Lung (tissue), 12 donors: ENCODE results near the gene TMEM30A. TPM values are rescaled to one million over a fixed set of nuclear protein-coding genes. Genes with fewer than 3 reads are reported as not detected.

Source experiments
- ATAC-seq: fragments of 200-7000 bp; cut with Tn5 transposase; one replicate; pipeline ENCODE4 v1.9.1; 2020; ENCODE audit warnings: moderate number of reproducible peaks; ENCODE audit not compliant: insufficient read depth, low FRiP score
- DNase-seq, 3 donors: peaks; one replicate each; pipeline ENCODE4 v3.0.0-alpha.2; 2013 to 2017
- H3K27ac ChIP-seq, 2 donors: one replicate each; pipeline ENCODE4 v1.5.1; 2013; ENCODE audit warnings: mild to moderate bottlenecking in 2 of 2, moderate library complexity in 2 of 2, control low read depth in 1 of 2, inconsistent platforms in 1 of 2, low read depth in 1 of 2, low read length in 1 of 2
- H3K27me3 ChIP-seq, 3 donors: one replicate each; pipeline ENCODE4 v1.5.1; 2013; ENCODE audit warnings: low read length in 2 of 3; ENCODE audit not compliant: control insufficient read depth in 3 of 3, insufficient read depth in 3 of 3
- H3K36me3 ChIP-seq, 4 donors: one replicate each; pipeline ENCODE4 v1.5.1; 2013; ENCODE audit warnings: low read length in 4 of 4, mild to moderate bottlenecking in 1 of 4, moderate library complexity in 1 of 4; ENCODE audit not compliant: control insufficient read depth in 4 of 4, insufficient read depth in 4 of 4
- H3K4me1 ChIP-seq, 5 donors: one replicate each; pipeline ENCODE4 v1.5.1; 2013; ENCODE audit warnings: low read length in 5 of 5, mild to moderate bottlenecking in 2 of 5, moderate library complexity in 1 of 5; ENCODE audit not compliant: control insufficient read depth in 5 of 5, insufficient read depth in 5 of 5
- H3K4me3 ChIP-seq: one replicate; pipeline ENCODE4 v1.5.1; 2013; ENCODE audit warnings: mild to moderate bottlenecking, control low read depth, moderate library complexity
- H3K9ac ChIP-seq, 2 donors: one replicate each; pipeline ENCODE4 v1.5.1; 2013; ENCODE audit warnings: low read length in 2 of 2, control low read depth in 1 of 2; ENCODE audit not compliant: insufficient read depth in 1 of 2
- H3K9me3 ChIP-seq, 4 donors: one replicate each; pipeline ENCODE4 v1.5.1; 2013; ENCODE audit warnings: low read length in 3 of 4, mild to moderate bottlenecking in 1 of 4, moderate library complexity in 1 of 4; ENCODE audit not compliant: control insufficient read depth in 4 of 4, insufficient read depth in 3 of 4
- WGBS, 2 donors: extraction: QIAGEN DNeasy Blood & Tissue Kit; methylation state at CpG; one replicate each; pipeline ENCODE4 v1.1.7; 2013; 5-methylcytosine and 5-hydroxymethylcytosine counted together
- polyA plus RNA-seq, 2 donors: library from polyadenylated mRNA; stranded (reverse); fragments of 200-250 nt; gene quantifications; one replicate each; pipeline ENCODE4 v1.2.1, GENCODE V29; 2013
- total RNA-seq, 2 donors: library from RNA; depleted of rRNA in 1 of 2; stranded (reverse); fragments of >200 nt in 1 of 2; gene quantifications; one replicate each; pipeline ENCODE4 v1.2.1, GENCODE V29; 2014 to 2021
- TF ChIP-seq, protein P1 (sequence below): IDR thresholded peaks from 2 replicates; pipeline ENCODE4 v1.5.1; 2012; ENCODE audit warnings: mild to moderate bottlenecking; ENCODE audit errors: control extremely low read depth, extremely low read depth
- donor health status: control.
- donor health status: control.
- donor health status: Bipolar disorder and iron deficiency.
- donor health status: healthy.
- donor health status: DM: yes; HTN: yes; CAD: no.

TMEM30A gene
- total and polyA plus RNA-seq, 4 donors, result 46.4 to 164 (median 99.4) TPM

DNA sequence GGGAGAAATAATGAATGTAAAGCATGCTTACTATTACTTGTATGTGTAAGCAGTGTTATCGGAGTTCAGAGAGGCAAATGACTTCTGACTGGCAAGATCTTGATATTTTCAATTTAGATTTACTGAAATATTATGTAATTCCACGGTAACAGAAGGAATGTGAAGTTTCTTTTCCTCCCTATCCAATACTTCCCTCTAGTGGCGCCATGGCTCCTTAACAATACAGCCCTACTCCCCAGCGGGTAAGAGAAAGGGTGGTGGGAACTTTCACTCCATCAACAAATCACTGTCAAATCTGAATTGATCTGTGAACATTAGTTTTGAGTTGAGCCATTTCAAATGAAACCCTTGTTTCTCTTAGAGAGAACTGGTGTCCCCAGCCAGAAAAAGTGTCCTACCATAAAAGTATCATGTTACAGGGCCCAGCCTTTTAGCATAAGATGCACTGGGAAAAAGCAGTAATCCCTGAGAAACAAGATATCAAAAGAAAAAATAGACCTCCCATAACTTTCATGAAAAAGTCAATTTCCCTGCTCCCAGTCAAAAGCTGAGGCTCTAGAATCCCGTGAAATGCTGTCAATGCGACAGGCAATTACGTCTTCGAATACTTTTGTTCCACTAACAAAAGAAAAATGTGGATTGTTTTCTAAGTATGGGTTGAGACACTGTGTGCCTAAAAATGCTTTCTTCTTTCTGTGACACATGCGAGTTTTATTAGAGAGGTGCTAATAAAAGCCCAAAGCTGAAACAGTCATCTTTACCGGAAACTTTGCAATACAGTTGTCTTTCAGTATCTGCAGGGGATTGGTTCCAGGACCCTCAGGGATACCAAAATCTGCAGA, 53.9 kb downstream of the TMEM30A start:
- WGBS, 2 donors, result 60 to 63% methylated on average over 10 of the region's 10 CpGs
- TF ChIP-seq, protein P1, sequence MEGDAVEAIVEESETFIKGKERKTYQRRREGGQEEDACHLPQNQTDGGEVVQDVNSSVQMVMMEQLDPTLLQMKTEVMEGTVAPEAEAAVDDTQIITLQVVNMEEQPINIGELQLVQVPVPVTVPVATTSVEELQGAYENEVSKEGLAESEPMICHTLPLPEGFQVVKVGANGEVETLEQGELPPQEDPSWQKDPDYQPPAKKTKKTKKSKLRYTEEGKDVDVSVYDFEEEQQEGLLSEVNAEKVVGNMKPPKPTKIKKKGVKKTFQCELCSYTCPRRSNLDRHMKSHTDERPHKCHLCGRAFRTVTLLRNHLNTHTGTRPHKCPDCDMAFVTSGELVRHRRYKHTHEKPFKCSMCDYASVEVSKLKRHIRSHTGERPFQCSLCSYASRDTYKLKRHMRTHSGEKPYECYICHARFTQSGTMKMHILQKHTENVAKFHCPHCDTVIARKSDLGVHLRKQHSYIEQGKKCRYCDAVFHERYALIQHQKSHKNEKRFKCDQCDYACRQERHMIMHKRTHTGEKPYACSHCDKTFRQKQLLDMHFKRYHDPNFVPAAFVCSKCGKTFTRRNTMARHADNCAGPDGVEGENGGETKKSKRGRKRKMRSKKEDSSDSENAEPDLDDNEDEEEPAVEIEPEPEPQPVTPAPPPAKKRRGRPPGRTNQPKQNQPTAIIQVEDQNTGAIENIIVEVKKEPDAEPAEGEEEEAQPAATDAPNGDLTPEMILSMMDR, result peak; percentile 51
- Histone ChIP-seq H3K4me3 (no peak overlapping the region), H3K4me1 (peaks cover 0 to 11% (median 4%) of the 10 kb centered on the region in 5 donors), H3K27me3 (no peaks in the 10 kb centered on the region), H3K9me3 (no peaks in the 10 kb centered on the region), H3K27ac (no peak overlapping the region), H3K9ac (peak overlapping the region in 1 of 2 donors; percentile 8), H3K36me3 (no peaks in the 10 kb centered on the region)
- no peak for ATAC-seq
- DNase-seq, result peak; percentile 41 to 74 (median 73)

DNA sequence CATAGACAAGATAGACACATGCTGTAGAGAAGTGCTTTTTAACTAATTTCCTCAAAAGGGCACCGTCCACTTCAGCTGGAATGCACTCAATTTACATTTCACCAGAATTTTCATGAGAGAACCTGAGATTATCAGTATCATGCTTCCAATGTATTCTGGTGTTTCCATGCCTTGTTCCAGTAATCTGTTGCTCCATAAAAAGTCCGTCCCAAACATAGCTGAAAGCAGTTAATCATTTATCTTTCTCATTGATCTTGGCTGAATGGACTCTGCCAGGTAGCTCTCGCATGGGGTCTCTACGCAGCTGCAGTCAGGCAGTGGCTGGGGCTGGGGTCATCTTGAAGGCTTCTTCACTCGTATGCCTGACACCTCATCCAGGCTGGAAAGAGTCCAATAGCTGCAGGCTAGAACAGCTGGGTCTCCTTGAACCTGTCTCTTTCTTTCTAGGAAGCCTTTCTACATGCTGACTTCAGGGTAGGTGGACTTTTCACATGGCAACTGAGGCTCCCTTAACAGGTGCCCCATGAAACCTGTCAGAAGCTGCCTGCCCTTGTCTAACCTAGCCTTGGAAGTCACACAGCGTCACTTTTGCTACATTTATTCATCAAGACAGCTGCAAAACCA, 60.2 kb downstream of the TMEM30A start:
- WGBS, 2 donors, result 77 to 82% methylated on average over 6 of the region's 6 CpGs
- Histone ChIP-seq H3K4me1 (peaks cover 0 to 42% (median 0%) of the 10 kb centered on the region in 5 donors), H3K9me3 (no peaks in the 10 kb centered on the region), H3K36me3 (no peaks in the 10 kb centered on the region), H3K27me3 (no peaks in the 10 kb centered on the region), H3K27ac (no peak overlapping the region), H3K4me3 (no peak overlapping the region), H3K9ac (no peak overlapping the region)
- DNase-seq (no peak), ATAC-seq (no peak)
- TF ChIP-seq, protein P1, result no peak

DNA sequence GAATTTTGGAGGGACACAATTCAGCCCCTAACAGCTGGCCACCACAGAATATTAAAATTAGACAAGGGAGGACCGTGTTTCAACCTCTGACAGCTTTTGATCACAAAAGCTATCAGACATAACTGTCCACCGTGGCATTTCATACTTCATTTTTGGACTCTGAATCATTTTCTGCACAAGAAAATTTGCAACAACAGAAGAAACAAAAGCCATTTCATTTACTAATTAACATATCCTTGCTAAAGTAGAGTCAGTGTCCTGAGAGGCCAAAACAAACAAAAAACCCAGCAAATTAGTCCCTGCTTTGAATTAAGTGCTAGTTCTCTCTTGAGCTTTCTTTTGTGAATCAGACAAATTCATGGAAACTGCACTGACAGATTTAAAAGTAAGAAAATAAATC, 61.2 kb downstream of the TMEM30A start:
- TF ChIP-seq, protein P1, result no peak
- H3K9ac ChIP-seq, result no peak overlapping the region
- H3K27me3 ChIP-seq, result no peaks in the 10 kb centered on the region
- no peak overlapping the region for H3K4me3 ChIP-seq
- H3K9me3 ChIP-seq, result no peaks in the 10 kb centered on the region
- WGBS, 2 donors, result 73 to 88% methylated on average over 2 of the region's 2 CpGs
- ATAC-seq (no peak), DNase-seq (no peak)
- H3K27ac ChIP-seq, result no peak overlapping the region
- peaks cover 0 to 46% (median 3%) of the 10 kb centered on the region in 5 donors for H3K4me1 ChIP-seq
- no peaks in the 10 kb centered on the region for H3K36me3 ChIP-seq
